HEK293 (cell line): ENCODE data around the gene PGC.

Source experiments
- BCL6B ChIP-seq: fragments of 450-650 bp; formaldehyde crosslinking; IDR thresholded peaks from 2 replicates; pipeline ENCODE4 v1.5.1; 2017; ENCODE audit warnings: missing biosample characterization, missing genetic modification characterization
- FEZF1 ChIP-seq: fragments of 450-650 bp; formaldehyde crosslinking; IDR thresholded peaks from 2 replicates; pipeline ENCODE4 v1.5.1; 2016; ENCODE audit warnings: missing biosample characterization, missing genetic modification characterization
- GFI1B ChIP-seq: fragments of 450-650 bp; formaldehyde crosslinking; IDR thresholded peaks from 2 replicates; pipeline ENCODE4 v1.5.1; 2016; ENCODE audit warnings: missing biosample characterization, missing genetic modification characterization
- PATZ1 ChIP-seq: fragments of 450-650 bp; formaldehyde crosslinking; IDR thresholded peaks from 2 replicates; pipeline ENCODE4 v1.5.1; 2016; ENCODE audit warnings: missing biosample characterization, missing genetic modification characterization
- SP3 ChIP-seq: fragments of 450-650 bp; formaldehyde crosslinking; IDR thresholded peaks from 2 replicates; pipeline ENCODE4 v1.5.1; 2016; ENCODE audit warnings: missing biosample characterization, missing genetic modification characterization
- SP7 ChIP-seq: fragments of 450-650 bp; formaldehyde crosslinking; IDR thresholded peaks from 2 replicates; pipeline ENCODE4 v1.5.1; 2016; ENCODE audit warnings: missing biosample characterization, missing genetic modification characterization
- ZBTB21 ChIP-seq: fragments of 450-650 bp; formaldehyde crosslinking; IDR thresholded peaks from 2 replicates; pipeline ENCODE4 v1.5.1; 2017; ENCODE audit warnings: missing biosample characterization, missing genetic modification characterization
- ZEB2 ChIP-seq: fragments of 450-650 bp; formaldehyde crosslinking; IDR thresholded peaks from 2 replicates; pipeline ENCODE4 v1.5.1; 2016; ENCODE audit warnings: missing biosample characterization, missing genetic modification characterization
- ZFP3 ChIP-seq: fragments of 450-650 bp; formaldehyde crosslinking; IDR thresholded peaks from 2 replicates; pipeline ENCODE4 v1.5.1; 2016; ENCODE audit warnings: low read depth, missing biosample characterization, missing genetic modification characterization
- ZNF148 ChIP-seq: fragments of 450-650 bp; formaldehyde crosslinking; IDR thresholded peaks from 2 replicates; pipeline ENCODE4 v1.5.0; 2017; ENCODE audit warnings: missing biosample characterization, missing genetic modification characterization, borderline replicate concordance
- ZNF16 ChIP-seq: fragments of 450-650 bp; formaldehyde crosslinking; IDR thresholded peaks from 2 replicates; pipeline ENCODE4 v1.5.1; 2016; ENCODE audit warnings: low read depth, missing biosample characterization, missing genetic modification characterization
- ZNF24 ChIP-seq: fragments of 450-650 bp; formaldehyde crosslinking; IDR thresholded peaks from 2 replicates; pipeline ENCODE4 v1.5.1; 2016; ENCODE audit warnings: missing biosample characterization, missing genetic modification characterization
- ZNF280D ChIP-seq: fragments of 450-650 bp; formaldehyde crosslinking; IDR thresholded peaks from 2 replicates; pipeline ENCODE4 v1.5.1; 2016; ENCODE audit warnings: missing biosample characterization, missing genetic modification characterization
- ZNF292 ChIP-seq: fragments of 450-650 bp; formaldehyde crosslinking; IDR thresholded peaks from 2 replicates; pipeline ENCODE4 v1.5.1; 2016; ENCODE audit warnings: low read depth, missing biosample characterization, missing genetic modification characterization, borderline replicate concordance
- ZNF341 ChIP-seq: fragments of 450-650 bp; formaldehyde crosslinking; IDR thresholded peaks from 2 replicates; pipeline ENCODE4; 2016; ENCODE audit warnings: low read depth, missing biosample characterization, missing genetic modification characterization
- ZNF350 ChIP-seq: fragments of 450-650 bp; formaldehyde crosslinking; IDR thresholded peaks from 2 replicates; pipeline ENCODE4 v1.5.0; 2017; ENCODE audit warnings: missing biosample characterization, mild to moderate bottlenecking, missing genetic modification characterization
- ZNF394 ChIP-seq: fragments of 450-650 bp; formaldehyde crosslinking; IDR thresholded peaks from 2 replicates; pipeline ENCODE4 v1.5.1; 2016; ENCODE audit warnings: missing biosample characterization, missing genetic modification characterization, mild to moderate bottlenecking, moderate library complexity, borderline replicate concordance
- ZNF398 ChIP-seq: fragments of 450-650 bp; formaldehyde crosslinking; IDR thresholded peaks from 2 replicates; pipeline ENCODE4 v1.5.1; 2017; ENCODE audit warnings: missing biosample characterization, missing genetic modification characterization
- ZNF423 ChIP-seq: fragments of 450-650 bp; formaldehyde crosslinking; IDR thresholded peaks from 2 replicates; pipeline ENCODE4 v1.5.1; 2016; ENCODE audit warnings: missing biosample characterization, missing genetic modification characterization
- ZNF580 ChIP-seq: fragments of 450-650 bp; formaldehyde crosslinking; IDR thresholded peaks from 2 replicates; pipeline ENCODE4 v1.5.1; 2016; ENCODE audit warnings: missing biosample characterization, missing genetic modification characterization
- ZNF596 ChIP-seq: fragments of 450-650 bp; IDR thresholded peaks from 2 replicates; pipeline ENCODE4 v1.5.0; 2018; ENCODE audit warnings: missing biosample characterization, mild to moderate bottlenecking, missing genetic modification characterization, moderate library complexity
- ZNF639 ChIP-seq: fragments of 450-650 bp; formaldehyde crosslinking; IDR thresholded peaks from 2 replicates; pipeline ENCODE4 v1.5.1; 2016; ENCODE audit warnings: missing biosample characterization, missing genetic modification characterization
- ZNF670 ChIP-seq: fragments of 450-650 bp; formaldehyde crosslinking; IDR thresholded peaks from 2 replicates; pipeline ENCODE4 v1.5.1; 2016; ENCODE audit warnings: missing biosample characterization, missing genetic modification characterization, low read depth
- ZSCAN23 ChIP-seq: fragments of 450-650 bp; formaldehyde crosslinking; IDR thresholded peaks from 2 replicates; pipeline ENCODE4 v1.5.1; 2016; ENCODE audit warnings: missing biosample characterization, missing genetic modification characterization
- ZSCAN4 ChIP-seq: fragments of 450-650 bp; formaldehyde crosslinking; IDR thresholded peaks from 2 replicates; pipeline ENCODE4 v1.5.1; 2017; ENCODE audit warnings: missing biosample characterization, missing genetic modification characterization

Gene PGC

GRCh38 chr6:41779788-41780550 is 32.8 kb upstream of the PGC start, which contains the start of gene FRS3 (continued):
- TF ChIP-seq PATZ1 (tag by site-specific recombination) (peak; percentile 91), BCL6B (no peak), ZNF398 (tag by site-specific recombination) (peak; percentile 33; the same call in 1 of the 2 replicates), ZNF580 (tag by site-specific recombination) (no peak), ZNF24 (tag by site-specific recombination) (0 out of 2 replicates have a peak, but pooled peaks have one; percentile 28), ZNF350 (tag by site-specific recombination) (no peak), ZNF292 (no peak), GFI1B (tag by site-specific recombination) (no peak), ZSCAN4 (no peak), ZNF670 (tag by site-specific recombination) (no peak), ZNF280D (tag by site-specific recombination) (no peak), ZFP3 (tag by site-specific recombination) (no peak), ZEB2 (tag by site-specific recombination) (peak; percentile 79), ZBTB21 (tag by site-specific recombination) (peak; percentile 35; the same call in 1 of the 2 replicates), ZNF423 (no peak), ZNF639 (tag by site-specific recombination) (peak; percentile 53; the same call in 1 of the 2 replicates), FEZF1 (tag by site-specific recombination) (no peak), ZSCAN23 (tag by site-specific recombination) (no peak), SP3 (peak; percentile 98), ZNF394 (tag by site-specific recombination) (0 out of 2 replicates have a peak, but pooled peaks have one; percentile 16), ZNF341 (tag by site-specific recombination) (peak; percentile 10; the same call in 1 of the 2 replicates), ZNF16 (tag by site-specific recombination) (no peak), SP7 (peak; percentile 82), ZNF148 (tag by site-specific recombination) (no peak), ZNF596 (no peak)
